ENCODE measurements around the gene TLR6. TPM values are rescaled to one million over a fixed set of nuclear protein-coding genes. Genes with fewer than 3 reads are reported as not detected.

Gene TLR6
- 0.22 and 0.29 TPM in 2 replicates for total RNA-seq

GRCh38 chr4:38856524-38857337 lies at the start of gene TLR6:
TSS of gene TLR6 (minus strand) at chr4:38856817. CDS start at chr4:38829473, 27,344 bp downstream.
- peak; percentile 74 for TF ChIP-seq CTCF (conservative IDR thresholded peaks at IDR 0.05; ENCODE audit: low read depth, low read length)
- peak; percentile 43 for DNase-seq (ENCODE audit: low read depth)
- peak within 1 kb of the TSS; percentile 40 for H3K4me3 ChIP-seq (ENCODE audit: low read depth, low read length)

- DNase-seq (ENCODE audit: low read depth), result no peak
- no peak overlapping the region for H3K4me3 ChIP-seq (ENCODE audit: low read depth, low read length)
- no peak for TF ChIP-seq CTCF (conservative IDR thresholded peaks at IDR 0.05; ENCODE audit: low read depth, low read length)
Observed at GRCh38 chr4:38905652-38906385, 49.2 kb upstream of the TLR6 start.

GRCh38 chr4:38904682-38905081 lies 48.1 kb upstream of the TLR6 start:
- no peak for DNase-seq (ENCODE audit: low read depth)
- H3K4me3 ChIP-seq (ENCODE audit: low read depth, low read length), result no peak overlapping the region
- TF ChIP-seq CTCF (conservative IDR thresholded peaks at IDR 0.05; ENCODE audit: low read depth, low read length), result no peak

GRCh38 chr4:38904090-38904666 lies 47.6 kb upstream of the TLR6 start:
- no peak for DNase-seq (ENCODE audit: low read depth)
- TF ChIP-seq CTCF (conservative IDR thresholded peaks at IDR 0.05; ENCODE audit: low read depth, low read length), result no peak
- no peak overlapping the region for H3K4me3 ChIP-seq (ENCODE audit: low read depth, low read length)

- TF ChIP-seq CTCF (conservative IDR thresholded peaks at IDR 0.05; ENCODE audit: low read depth, low read length), result peak; percentile 44
- DNase-seq (ENCODE audit: low read depth), result no peak
- H3K4me3 ChIP-seq (ENCODE audit: low read depth, low read length), result no peak overlapping the region
Observed at GRCh38 chr4:38902695-38903094, 46.1 kb upstream of the TLR6 start.

GRCh38 chr4:38902221-38902620 lies 45.6 kb upstream of the TLR6 start:
- TF ChIP-seq CTCF (conservative IDR thresholded peaks at IDR 0.05; ENCODE audit: low read depth, low read length), result no peak
- H3K4me3 ChIP-seq (ENCODE audit: low read depth, low read length), result no peak overlapping the region

More at GRCh38 chr4:38902221-38902620, 45.6 kb upstream of the TLR6 start:
- DNase-seq (ENCODE audit: low read depth), result no peak
